Measurements from ENCODE around the gene UBE2S. TPM values are rescaled to one million over a fixed set of nuclear protein-coding genes. Genes with fewer than 3 reads are reported as not detected.

Gene UBE2S
- total and polyA plus RNA-seq, 10 of the 15 experiments (the other 5 are each of a cell fraction or from before 2014, with no cell fraction given) = 2.3 to 640 (median 127) TPM

GRCh38 chr19:55353803-55354697, 53.5 kb downstream of the UBE2S start:
- H3K4me2 ChIP-seq (ENCODE audit: control insufficient read depth, insufficient read depth) = peak overlapping the region; percentile 68; the same call in 1 of the 2 replicates
- TF ChIP-seq, protein P1, sequence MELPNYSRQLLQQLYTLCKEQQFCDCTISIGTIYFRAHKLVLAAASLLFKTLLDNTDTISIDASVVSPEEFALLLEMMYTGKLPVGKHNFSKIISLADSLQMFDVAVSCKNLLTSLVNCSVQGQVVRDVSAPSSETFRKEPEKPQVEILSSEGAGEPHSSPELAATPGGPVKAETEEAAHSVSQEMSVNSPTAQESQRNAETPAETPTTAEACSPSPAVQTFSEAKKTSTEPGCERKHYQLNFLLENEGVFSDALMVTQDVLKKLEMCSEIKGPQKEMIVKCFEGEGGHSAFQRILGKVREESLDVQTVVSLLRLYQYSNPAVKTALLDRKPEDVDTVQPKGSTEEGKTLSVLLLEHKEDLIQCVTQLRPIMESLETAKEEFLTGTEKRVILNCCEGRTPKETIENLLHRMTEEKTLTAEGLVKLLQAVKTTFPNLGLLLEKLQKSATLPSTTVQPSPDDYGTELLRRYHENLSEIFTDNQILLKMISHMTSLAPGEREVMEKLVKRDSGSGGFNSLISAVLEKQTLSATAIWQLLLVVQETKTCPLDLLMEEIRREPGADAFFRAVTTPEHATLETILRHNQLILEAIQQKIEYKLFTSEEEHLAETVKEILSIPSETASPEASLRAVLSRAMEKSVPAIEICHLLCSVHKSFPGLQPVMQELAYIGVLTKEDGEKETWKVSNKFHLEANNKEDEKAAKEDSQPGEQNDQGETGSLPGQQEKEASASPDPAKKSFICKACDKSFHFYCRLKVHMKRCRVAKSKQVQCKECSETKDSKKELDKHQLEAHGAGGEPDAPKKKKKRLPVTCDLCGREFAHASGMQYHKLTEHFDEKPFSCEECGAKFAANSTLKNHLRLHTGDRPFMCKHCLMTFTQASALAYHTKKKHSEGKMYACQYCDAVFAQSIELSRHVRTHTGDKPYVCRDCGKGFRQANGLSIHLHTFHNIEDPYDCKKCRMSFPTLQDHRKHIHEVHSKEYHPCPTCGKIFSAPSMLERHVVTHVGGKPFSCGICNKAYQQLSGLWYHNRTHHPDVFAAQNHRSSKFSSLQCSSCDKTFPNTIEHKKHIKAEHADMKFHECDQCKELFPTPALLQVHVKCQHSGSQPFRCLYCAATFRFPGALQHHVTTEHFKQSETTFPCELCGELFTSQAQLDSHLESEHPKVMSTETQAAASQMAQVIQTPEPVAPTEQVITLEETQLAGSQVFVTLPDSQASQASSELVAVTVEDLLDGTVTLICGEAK (IDR thresholded peaks at IDR 0.05; ENCODE audit: borderline replicate concordance) = no peak
- TF ChIP-seq TCF3 (IDR thresholded peaks at IDR 0.05; ENCODE audit: borderline replicate concordance, insufficient read depth, low read depth, low read length) (no peak), BHLHE40 (IDR thresholded peaks at IDR 0.05; ENCODE audit: borderline replicate concordance in 1 of 2, low read depth in 2 of 2, low read length in 1 of 2) (no peak), MEF2A (IDR thresholded peaks at IDR 0.05; ENCODE audit: insufficient read depth, low read depth, low read length) (no peak), RUNX3 (IDR thresholded peaks at IDR 0.05; ENCODE audit: low read length) (no peak), ZNF592 (IDR thresholded peaks at IDR 0.05) (no peak), ATF3 (IDR thresholded peaks at IDR 0.05; ENCODE audit: borderline replicate concordance, extremely low read depth, low read depth, low read length) (no peak), PRDM15 (CRISPR knock-in tag; IDR thresholded peaks at IDR 0.05) (no peak)

More at GRCh38 chr19:55353803-55354697, 53.5 kb downstream of the UBE2S start:
- no peak for FAIRE-seq
- 7% methylated on average over 53 of the region's 72 CpGs for WGBS (ENCODE audit: insufficient coverage, insufficient replicate concordance, low lambda C conversion rate, missing lambda C conversion rate)
- peak; percentile 91 for ATAC-seq
- SMC1A ChIA-PET (ENCODE audit: uncharacterized antibody, unreplicated experiment) = no interaction called here
- RAD21 ChIA-PET (ENCODE audit: unreplicated experiment) = no interaction called here
- no TSS peak for BruUV-seq (replicated peaks)
- no peaks in the 10 kb centered on the region; the same call in 1 of the 2 replicates for H3K4me1 ChIP-seq (ENCODE audit: control insufficient read depth, insufficient read depth, low read length)
- H3K27me3 ChIP-seq (replicated peaks in 1 of 2; ENCODE audit: control insufficient read depth in 2 of 2, insufficient read depth in 2 of 2, low read length in 1 of 2) = peaks cover 4 to 13% of the 10 kb centered on the region in 2 experiments; a peak in 3 of 4 replicates
- in situ Hi-C loops (cut with MboI) (no loop called here), intact Hi-C loops (cut with micrococcal nuclease; ENCODE audit: unreplicated experiment) (no loop called here)
- H3K79me2 ChIP-seq (ENCODE audit: control insufficient read depth, insufficient read depth, low read length) = no peaks in the 10 kb centered on the region
- no peak for DNase-seq (ENCODE audit: low read depth, low spot score)
- H3K9ac ChIP-seq (ENCODE audit: control insufficient read depth, insufficient read depth, low read length) = no peak overlapping the region
- no peaks in the 10 kb centered on the region for H3K36me3 ChIP-seq (ENCODE audit: control insufficient read depth in 2 of 2, insufficient read depth in 2 of 2, low read length in 1 of 2)
- no peaks in the 10 kb centered on the region for H3K9me3 ChIP-seq (replicated peaks; ENCODE audit: control insufficient read depth, insufficient read depth, low read length)
- H3K4me3 ChIP-seq = no peak overlapping the region
- peak overlapping the region; percentile 29; the same call in 1 of the 2 replicates for H2AFZ ChIP-seq (ENCODE audit: control insufficient read depth, low read depth, low read length)
- H4K20me1 ChIP-seq (ENCODE audit: control insufficient read depth, insufficient read depth) = no peaks in the 10 kb centered on the region; the same call in 1 of the 2 replicates
- no peak overlapping the region for H3K27ac ChIP-seq (ENCODE audit: control insufficient read depth, insufficient read depth)
- CTCF ChIA-PET = no interaction called here
- POLR2A ChIA-PET = no interaction called here
